OCI-LY1 (cell line): ENCODE measurements around the gene PID1.

Source experiments
- H2AFZ ChIP-seq: fragments of 200-600 bp; sonication (generic), shearing (Covaris generic); 2 replicates; pipeline ENCODE4 v1.6.0; 2014; ENCODE audit warnings: antibody characterized with exemption, mild to moderate bottlenecking, low read length
- H3F3A ChIP-seq: fragments of 200-600 bp; sonication (generic), shearing (Covaris generic); 2 replicates; pipeline ENCODE4 v1.6.0; 2014; ENCODE audit warnings: mild to moderate bottlenecking, antibody characterized with exemption, low read length, moderate library complexity; ENCODE audit not compliant: insufficient read depth
- H3K27ac ChIP-seq: fragments of 200-600 bp; sonication (generic); 2 replicates; pipeline ENCODE4 v1.5.1; 2014; ENCODE audit warnings: low read length, mixed run types, mild to moderate bottlenecking, low read depth; ENCODE audit not compliant: poor library complexity, severe bottlenecking
- H3K27me3 ChIP-seq: fragments of 200-600 bp; sonication (generic); 2 replicates; pipeline ENCODE4 v1.6.0; 2014; ENCODE audit warnings: antibody characterized with exemption, mild to moderate bottlenecking, low read length, moderate library complexity; ENCODE audit not compliant: insufficient read depth
- H3K36me3 ChIP-seq: fragments of 200-600 bp; sonication (generic); 2 replicates; pipeline ENCODE4 v1.6.1; 2014; ENCODE audit warnings: mild to moderate bottlenecking, antibody characterized with exemption, low read length, moderate library complexity, mixed read lengths; ENCODE audit not compliant: insufficient read depth
- H3K4me1 ChIP-seq: fragments of 200-600 bp; sonication (generic); 2 replicates; pipeline ENCODE4 v1.5.1; 2014; ENCODE audit warnings: mild to moderate bottlenecking, low read length, moderate library complexity; ENCODE audit not compliant: insufficient read depth, severe bottlenecking
- H3K4me2 ChIP-seq: fragments of 200-600 bp; sonication (generic), shearing (Covaris generic); 2 replicates; pipeline ENCODE4 v1.6.1; 2014; ENCODE audit warnings: low read length
- H3K4me3 ChIP-seq: fragments of 200-600 bp; sonication (generic); 2 replicates; pipeline ENCODE4 v1.5.1; 2014; ENCODE audit warnings: low read length, low read depth, mild to moderate bottlenecking, mixed read lengths; ENCODE audit not compliant: poor library complexity, severe bottlenecking
- H3K79me2 ChIP-seq: fragments of 200-600 bp; shearing (Covaris generic); 2 replicates; pipeline ENCODE4 v1.6.1; 2016; ENCODE audit warnings: mixed run types, low read length, mixed read lengths; ENCODE audit not compliant: insufficient read depth
- H3K9ac ChIP-seq: fragments of 200-600 bp; sonication (generic), shearing (Covaris generic); 2 replicates; pipeline ENCODE4 v1.6.1; 2014; ENCODE audit warnings: mild to moderate bottlenecking, low read length, mixed read lengths
- H3K9me2 ChIP-seq: fragments of 200-600 bp; sonication (generic), shearing (Covaris generic); 2 replicates; pipeline ENCODE4 v1.6.1; 2014; ENCODE audit warnings: low read depth, mild to moderate bottlenecking, low read length, mixed read lengths
- H3K9me3 ChIP-seq: fragments of 200-600 bp; shearing (Covaris generic); 2 replicates; pipeline ENCODE4 v1.6.1; 2014; ENCODE audit warnings: low read length, mixed read lengths
- H4K20me1 ChIP-seq: fragments of 200-600 bp; sonication (generic), shearing (Covaris generic); 2 replicates; pipeline ENCODE4 v1.6.0; 2016; ENCODE audit warnings: mild to moderate bottlenecking, low read length; ENCODE audit not compliant: insufficient read depth
- CTCF ChIP-seq: fragments of 200-600 bp; sonication (generic), shearing (Covaris generic); IDR thresholded peaks from 2 replicates; pipeline ENCODE4 v1.5.1; 2017; ENCODE audit warnings: mild to moderate bottlenecking, antibody characterized with exemption, low read length, moderate library complexity, mixed read lengths
- EZH2 ChIP-seq: fragments of 200-600 bp; sonication (generic), shearing (Covaris generic); IDR thresholded peaks from 2 replicates; pipeline ENCODE4 v1.8.0; 2017; ENCODE audit warnings: borderline replicate concordance, mixed run types, mild to moderate bottlenecking, antibody characterized with exemption, low read length, moderate library complexity, mixed read lengths

Gene PID1

GRCh38 chr2:229041691-229042090 lies 229.4 kb downstream of the PID1 start:
- Histone ChIP-seq H3F3A (no peaks in the 10 kb centered on the region), H3K4me1 (no peaks in the 10 kb centered on the region), H3K36me3 (no peaks in the 10 kb centered on the region), H4K20me1 (no peaks in the 10 kb centered on the region), H3K79me2 (no peaks in the 10 kb centered on the region), H3K4me2 (no peak overlapping the region), H3K9ac (no peak overlapping the region), H3K4me3 (no peak overlapping the region), H3K9me3 (no peaks in the 10 kb centered on the region), H2AFZ (no peak overlapping the region), H3K9me2 (no peaks in the 10 kb centered on the region), H3K27me3 (no peaks in the 10 kb centered on the region), H3K27ac (no peak overlapping the region)
- TF ChIP-seq CTCF (no peak), EZH2 (no peak)

- Histone ChIP-seq H3K4me1 (no peaks in the 10 kb centered on the region), H3F3A (no peaks in the 10 kb centered on the region), H3K4me3 (no peak overlapping the region), H3K4me2 (no peak overlapping the region), H3K27me3 (no peaks in the 10 kb centered on the region), H2AFZ (no peak overlapping the region), H3K9me2 (no peaks in the 10 kb centered on the region), H3K79me2 (no peaks in the 10 kb centered on the region), H3K27ac (no peak overlapping the region), H3K9ac (no peak overlapping the region), H3K36me3 (no peaks in the 10 kb centered on the region), H3K9me3 (no peaks in the 10 kb centered on the region), H4K20me1 (no peaks in the 10 kb centered on the region)
- TF ChIP-seq CTCF (no peak), EZH2 (no peak)
These were observed 233.5 kb downstream of the PID1 start for GRCh38 chr2:229037621-229038020.

- Histone ChIP-seq H3F3A (no peaks in the 10 kb centered on the region), H3K9ac (no peak overlapping the region), H3K9me2 (no peaks in the 10 kb centered on the region), H3K36me3 (no peaks in the 10 kb centered on the region), H3K27ac (no peak overlapping the region), H3K4me2 (no peak overlapping the region), H4K20me1 (no peaks in the 10 kb centered on the region), H3K9me3 (no peaks in the 10 kb centered on the region), H3K27me3 (no peaks in the 10 kb centered on the region), H3K79me2 (no peaks in the 10 kb centered on the region), H3K4me1 (no peaks in the 10 kb centered on the region), H2AFZ (no peak overlapping the region), H3K4me3 (no peak overlapping the region)
- no peak for TF ChIP-seq EZH2
- TF ChIP-seq CTCF: no peak
These were observed 237.3 kb downstream of the PID1 start for GRCh38 chr2:229033816-229034215.
